ENCODE results near the gene FLCN. TPM values are rescaled to one million over a fixed set of nuclear protein-coding genes. Genes with fewer than 3 reads are reported as not detected.
"Not testable (repeated sequence)": the region's sequence is repeated elsewhere in the genome, so short reads cannot be mapped to it uniquely, and the experiment has no call there.

The FLCN gene
- total and polyA plus RNA-seq, 2 donors, result 14.4 to 14.6 TPM

- Histone ChIP-seq H3K27me3 (ENCODE audit: control insufficient read depth in 2 of 2, insufficient read depth in 1 of 2, low read length in 1 of 2) (peaks cover 0 to 12% of the 10 kb centered on the region in 2 donors), H3K4me3 (ENCODE audit: low read length in 2 of 2) (no peak overlapping the region), H3K27ac (ENCODE audit: low read depth in 1 of 2, low read length in 1 of 2) (peak overlapping the region in 1 of 2 donors; percentile 5), H3K9me3 (ENCODE audit: control insufficient read depth in 2 of 2, insufficient read depth in 1 of 2, low read length in 1 of 2) (no peaks in the 10 kb centered on the region), H3K4me1 (ENCODE audit: control insufficient read depth in 2 of 2, insufficient read depth in 2 of 2, low read length in 2 of 2) (peaks cover 5 to 8% of the 10 kb centered on the region in 2 donors), H3K36me3 (ENCODE audit: control insufficient read depth in 2 of 2, insufficient read depth in 2 of 2, low read length in 1 of 2) (no peaks in the 10 kb centered on the region)
- DNase-seq (ENCODE audit: low read depth in 6 of 9, low spot score in 9 of 9), result no peak
- 94% methylated on average over 7 of the region's 7 CpGs for WGBS
Measured at GRCh38 chr17:17200311-17200710, 36.7 kb downstream of the FLCN start.

- no peaks in the 10 kb centered on the region for H3K27me3 ChIP-seq (ENCODE audit: control insufficient read depth in 2 of 2, insufficient read depth in 1 of 2, low read length in 1 of 2)
- DNase-seq (ENCODE audit: low read depth in 6 of 9, low spot score in 9 of 9), result no peak
- H3K36me3 ChIP-seq (ENCODE audit: control insufficient read depth in 2 of 2, insufficient read depth in 2 of 2, low read length in 1 of 2), result no peaks in the 10 kb centered on the region
- H3K4me3 ChIP-seq (ENCODE audit: low read length in 2 of 2), result no peak overlapping the region
- 98% methylated on average over 1 of the region's 1 CpG for WGBS
- H3K9me3 ChIP-seq (ENCODE audit: control insufficient read depth in 2 of 2, insufficient read depth in 1 of 2, low read length in 1 of 2), result no peaks in the 10 kb centered on the region
- no peaks in the 10 kb centered on the region for H3K4me1 ChIP-seq (ENCODE audit: control insufficient read depth in 2 of 2, insufficient read depth in 2 of 2, low read length in 2 of 2)
- H3K27ac ChIP-seq (ENCODE audit: low read depth in 1 of 2, low read length in 1 of 2), result no peak overlapping the region
Measured at GRCh38 chr17:17198281-17198680, 38.7 kb downstream of the FLCN start.

- no peak overlapping the region for H3K27ac ChIP-seq (ENCODE audit: low read depth in 1 of 2, low read length in 1 of 2)
- no peak overlapping the region for H3K4me3 ChIP-seq (ENCODE audit: low read length in 2 of 2)
- DNase-seq (ENCODE audit: low read depth in 6 of 9, low spot score in 9 of 9), result no peak
- H3K27me3 ChIP-seq (ENCODE audit: control insufficient read depth in 2 of 2, insufficient read depth in 1 of 2, low read length in 1 of 2), result no peaks in the 10 kb centered on the region
- H3K4me1 ChIP-seq (ENCODE audit: control insufficient read depth in 2 of 2, insufficient read depth in 2 of 2, low read length in 2 of 2), result no peaks in the 10 kb centered on the region
- no peaks in the 10 kb centered on the region for H3K36me3 ChIP-seq (ENCODE audit: control insufficient read depth in 2 of 2, insufficient read depth in 2 of 2, low read length in 1 of 2)
- no peaks in the 10 kb centered on the region for H3K9me3 ChIP-seq (ENCODE audit: control insufficient read depth in 2 of 2, insufficient read depth in 1 of 2, low read length in 1 of 2)
Measured at GRCh38 chr17:17196776-17197175, 40.2 kb downstream of the FLCN start.

GRCh38 chr17:17195466-17195865 is 41.5 kb downstream of the FLCN start:
- not testable (repeated sequence) for H3K36me3 ChIP-seq (ENCODE audit: control insufficient read depth in 2 of 2, insufficient read depth in 2 of 2, low read length in 1 of 2); H3K4me3 ChIP-seq (ENCODE audit: low read length in 2 of 2); H3K27ac ChIP-seq (ENCODE audit: low read depth in 1 of 2, low read length in 1 of 2); DNase-seq (ENCODE audit: low read depth in 6 of 9, low spot score in 9 of 9); H3K4me1 ChIP-seq (ENCODE audit: control insufficient read depth in 2 of 2, insufficient read depth in 2 of 2, low read length in 2 of 2); H3K27me3 ChIP-seq (ENCODE audit: control insufficient read depth in 2 of 2, insufficient read depth in 1 of 2, low read length in 1 of 2); H3K9me3 ChIP-seq (ENCODE audit: control insufficient read depth in 2 of 2, insufficient read depth in 1 of 2, low read length in 1 of 2)
- 99% methylated on average over 5 of the region's 5 CpGs for WGBS

- Histone ChIP-seq H3K9me3 (ENCODE audit: control insufficient read depth in 2 of 2, insufficient read depth in 1 of 2, low read length in 1 of 2) (no peaks in the 10 kb centered on the region), H3K4me1 (ENCODE audit: control insufficient read depth in 2 of 2, insufficient read depth in 2 of 2, low read length in 2 of 2) (peaks cover 0 to 4% of the 10 kb centered on the region in 2 donors), H3K36me3 (ENCODE audit: control insufficient read depth in 2 of 2, insufficient read depth in 2 of 2, low read length in 1 of 2) (peaks cover 8 to 18% of the 10 kb centered on the region in 2 donors), H3K27me3 (ENCODE audit: control insufficient read depth in 2 of 2, insufficient read depth in 1 of 2, low read length in 1 of 2) (no peaks in the 10 kb centered on the region), H3K27ac (ENCODE audit: low read depth in 1 of 2, low read length in 1 of 2) (no peak overlapping the region), H3K4me3 (ENCODE audit: low read length in 2 of 2) (no peak overlapping the region)
- DNase-seq (ENCODE audit: low read depth in 6 of 9, low spot score in 9 of 9), result no peak
- WGBS, result 91% methylated on average over 10 of the region's 10 CpGs
Measured at GRCh38 chr17:17191961-17192381, 45.0 kb downstream of the FLCN start.

- no peak overlapping the region for H3K4me3 ChIP-seq (ENCODE audit: low read length in 2 of 2)
- no peak for DNase-seq (ENCODE audit: low read depth in 6 of 9, low spot score in 9 of 9)
- H3K27me3 ChIP-seq (ENCODE audit: control insufficient read depth in 2 of 2, insufficient read depth in 1 of 2, low read length in 1 of 2), result no peaks in the 10 kb centered on the region
- peaks cover 8 to 18% of the 10 kb centered on the region in 2 donors for H3K36me3 ChIP-seq (ENCODE audit: control insufficient read depth in 2 of 2, insufficient read depth in 2 of 2, low read length in 1 of 2)
- peak overlapping the region in 1 of 2 donors; percentile 26 for H3K27ac ChIP-seq (ENCODE audit: low read depth in 1 of 2, low read length in 1 of 2)
- WGBS, result 95% methylated on average over 11 of the region's 11 CpGs
- H3K9me3 ChIP-seq (ENCODE audit: control insufficient read depth in 2 of 2, insufficient read depth in 1 of 2, low read length in 1 of 2), result no peaks in the 10 kb centered on the region
- peaks cover 0 to 8% of the 10 kb centered on the region in 2 donors for H3K4me1 ChIP-seq (ENCODE audit: control insufficient read depth in 2 of 2, insufficient read depth in 2 of 2, low read length in 2 of 2)
Measured at GRCh38 chr17:17191346-17191792, 45.6 kb downstream of the FLCN start.

GRCh38 chr17:17190188-17190587 is 46.8 kb downstream of the FLCN start:
- H3K4me1 ChIP-seq (ENCODE audit: control insufficient read depth in 2 of 2, insufficient read depth in 2 of 2, low read length in 2 of 2), result peaks cover 0 to 8% of the 10 kb centered on the region in 2 donors
- no peak for DNase-seq (ENCODE audit: low read depth in 6 of 9, low spot score in 9 of 9)
- H3K36me3 ChIP-seq (ENCODE audit: control insufficient read depth in 2 of 2, insufficient read depth in 2 of 2, low read length in 1 of 2), result peaks cover 8 to 21% of the 10 kb centered on the region in 2 donors
- no peak overlapping the region for H3K4me3 ChIP-seq (ENCODE audit: low read length in 2 of 2)
- H3K27me3 ChIP-seq (ENCODE audit: control insufficient read depth in 2 of 2, insufficient read depth in 1 of 2, low read length in 1 of 2), result no peaks in the 10 kb centered on the region
- H3K27ac ChIP-seq (ENCODE audit: low read depth in 1 of 2, low read length in 1 of 2), result peak overlapping the region in 1 of 2 donors; percentile 25
- no peaks in the 10 kb centered on the region for H3K9me3 ChIP-seq (ENCODE audit: control insufficient read depth in 2 of 2, insufficient read depth in 1 of 2, low read length in 1 of 2)
- WGBS, result 94% methylated on average over 7 of the region's 7 CpGs

- Histone ChIP-seq H3K4me3 (ENCODE audit: low read length in 2 of 2) (no peak overlapping the region), H3K36me3 (ENCODE audit: control insufficient read depth in 2 of 2, insufficient read depth in 2 of 2, low read length in 1 of 2) (peaks cover 10 to 23% of the 10 kb centered on the region in 2 donors), H3K27ac (ENCODE audit: low read depth in 1 of 2, low read length in 1 of 2) (no peak overlapping the region), H3K4me1 (ENCODE audit: control insufficient read depth in 2 of 2, insufficient read depth in 2 of 2, low read length in 2 of 2) (peaks cover 3 to 11% of the 10 kb centered on the region in 2 donors), H3K27me3 (ENCODE audit: control insufficient read depth in 2 of 2, insufficient read depth in 1 of 2, low read length in 1 of 2) (no peaks in the 10 kb centered on the region), H3K9me3 (ENCODE audit: control insufficient read depth in 2 of 2, insufficient read depth in 1 of 2, low read length in 1 of 2) (no peaks in the 10 kb centered on the region)
- WGBS, result 64% methylated on average over 4 of the region's 4 CpGs
- no peak for DNase-seq (ENCODE audit: low read depth in 6 of 9, low spot score in 9 of 9)
Measured at GRCh38 chr17:17189559-17189958, 47.4 kb downstream of the FLCN start.

- no peaks in the 10 kb centered on the region for H3K27me3 ChIP-seq (ENCODE audit: control insufficient read depth in 2 of 2, insufficient read depth in 1 of 2, low read length in 1 of 2)
- no peak for DNase-seq (ENCODE audit: low read depth in 6 of 9, low spot score in 9 of 9)
- H3K4me1 ChIP-seq (ENCODE audit: control insufficient read depth in 2 of 2, insufficient read depth in 2 of 2, low read length in 2 of 2), result peaks cover 8 to 18% of the 10 kb centered on the region in 2 donors
- WGBS, result 98% methylated on average over 4 of the region's 4 CpGs
- peaks cover 19 to 33% of the 10 kb centered on the region in 2 donors for H3K36me3 ChIP-seq (ENCODE audit: control insufficient read depth in 2 of 2, insufficient read depth in 2 of 2, low read length in 1 of 2)
- H3K4me3 ChIP-seq (ENCODE audit: low read length in 2 of 2), result no peak overlapping the region
- no peak overlapping the region for H3K27ac ChIP-seq (ENCODE audit: low read depth in 1 of 2, low read length in 1 of 2)
- H3K9me3 ChIP-seq (ENCODE audit: control insufficient read depth in 2 of 2, insufficient read depth in 1 of 2, low read length in 1 of 2), result no peaks in the 10 kb centered on the region
Measured at GRCh38 chr17:17188586-17188985, 48.4 kb downstream of the FLCN start.

All from thymus (tissue), 11 donors.